Stimulated activated CD4-positive, alpha-beta T cell treated with anti-CD3 and anti-CD28 coated beads, Interleukin-15, amount 100 ng/mL, for 48 hours (primary cell): ENCODE results near the gene SAMSN1.

ENCODE experiments used
- DNase-seq, 2 donors: peaks; one replicate each; pipeline ENCODE4 v3.0.0-alpha.2; 2020; ENCODE audit warnings: low read depth in 2 of 2

Gene SAMSN1

DNA sequence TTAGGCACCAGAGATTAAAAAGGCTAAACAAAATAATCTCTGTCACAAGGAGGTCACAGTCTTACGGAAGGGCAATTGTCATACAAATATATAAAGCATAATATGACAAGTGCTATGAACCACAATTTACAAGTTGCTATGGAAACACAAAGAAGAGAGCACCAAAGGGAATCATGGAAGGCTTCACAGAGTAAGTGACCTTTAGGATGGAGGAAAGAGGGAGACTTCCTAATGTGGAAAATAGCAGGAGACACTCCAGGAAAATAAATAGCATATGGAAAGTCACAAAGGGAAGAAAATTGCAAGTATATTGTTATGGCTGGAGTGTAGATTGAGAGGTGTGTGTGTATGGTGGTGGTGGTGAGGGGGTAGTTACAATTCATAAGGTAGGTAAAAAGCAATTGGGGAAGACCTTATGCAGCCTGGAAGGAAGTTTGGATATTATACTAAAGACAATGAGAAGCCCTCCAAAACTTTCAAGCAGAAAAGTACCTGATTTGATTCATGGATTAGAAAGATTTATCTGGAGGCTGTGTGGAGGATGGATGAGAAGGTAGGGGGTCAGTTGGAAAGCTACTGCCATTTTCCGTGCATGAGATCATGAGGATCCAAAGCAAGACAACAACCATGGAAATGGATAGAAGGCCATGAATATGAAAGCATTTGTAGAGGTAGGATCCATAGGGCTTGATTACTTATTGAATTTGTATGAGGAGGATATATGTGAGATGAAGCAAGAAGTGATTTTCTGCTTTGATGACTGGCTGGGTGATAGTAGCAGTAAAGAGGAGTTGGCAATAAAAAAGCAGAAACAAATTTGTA, 61.7 kb downstream of the SAMSN1 start:
- no peak for DNase-seq

GRCh38 chr21:14483296-14483695, 62.8 kb downstream of the SAMSN1 start:
- DNase-seq = no peak

GRCh38 chr21:14482165-14482564, 64.0 kb downstream of the SAMSN1 start:
- no peak for DNase-seq

DNA sequence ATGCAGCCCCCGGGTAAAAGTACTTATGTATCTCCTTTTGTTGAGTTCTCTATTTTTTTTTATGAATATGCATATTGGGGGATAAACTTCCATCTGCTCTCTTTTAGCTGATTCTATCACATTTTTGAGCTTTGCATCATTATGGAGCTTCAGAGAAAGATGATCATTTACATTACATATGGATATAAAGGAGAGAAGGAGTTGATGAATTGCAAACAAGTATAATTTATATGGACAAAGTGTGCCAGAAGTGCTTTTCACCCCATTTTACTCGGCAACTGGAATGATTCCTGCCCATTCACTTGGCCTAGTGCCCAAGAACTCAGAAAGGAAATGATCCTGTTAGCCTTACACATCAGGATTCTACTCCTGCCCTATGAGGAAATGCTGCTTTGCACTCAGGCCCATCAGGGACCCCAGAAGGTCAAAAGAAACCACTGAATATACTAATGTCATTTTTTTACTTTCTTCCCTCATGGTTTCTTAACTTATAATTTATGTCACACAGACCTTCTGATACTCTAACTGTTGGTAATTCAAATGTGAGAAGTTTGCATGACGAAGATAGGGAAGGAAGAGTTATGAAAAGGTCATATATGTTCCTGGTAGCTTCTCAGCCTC, 65.6 kb downstream of the SAMSN1 start:
- no peak for DNase-seq

DNA sequence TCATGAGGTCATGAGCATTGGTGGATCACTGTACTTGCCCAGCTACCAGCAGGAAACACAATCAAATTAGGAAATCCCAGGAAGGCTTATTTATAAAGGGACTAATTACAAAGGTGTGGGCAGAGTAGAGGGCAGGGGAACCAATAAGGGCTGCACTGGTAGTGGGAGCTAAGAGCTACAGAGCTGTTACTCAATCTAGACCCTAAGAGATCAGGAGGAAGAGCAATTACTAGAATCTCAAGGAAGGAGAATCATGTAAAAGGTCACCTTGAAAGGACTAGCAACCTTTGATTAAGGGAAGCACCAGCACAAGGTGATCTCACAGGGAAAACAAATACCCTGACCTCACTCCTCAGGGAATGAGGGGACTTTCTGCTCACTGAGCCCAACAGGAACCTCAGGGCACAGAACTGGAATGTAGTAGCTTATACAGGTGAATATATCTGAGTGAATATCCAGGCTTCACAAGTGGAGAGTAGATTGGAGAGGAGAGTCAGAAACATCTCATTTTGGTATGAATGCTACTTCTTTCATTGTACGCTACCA, 66.8 kb downstream of the SAMSN1 start:
- no peak for DNase-seq

DNA sequence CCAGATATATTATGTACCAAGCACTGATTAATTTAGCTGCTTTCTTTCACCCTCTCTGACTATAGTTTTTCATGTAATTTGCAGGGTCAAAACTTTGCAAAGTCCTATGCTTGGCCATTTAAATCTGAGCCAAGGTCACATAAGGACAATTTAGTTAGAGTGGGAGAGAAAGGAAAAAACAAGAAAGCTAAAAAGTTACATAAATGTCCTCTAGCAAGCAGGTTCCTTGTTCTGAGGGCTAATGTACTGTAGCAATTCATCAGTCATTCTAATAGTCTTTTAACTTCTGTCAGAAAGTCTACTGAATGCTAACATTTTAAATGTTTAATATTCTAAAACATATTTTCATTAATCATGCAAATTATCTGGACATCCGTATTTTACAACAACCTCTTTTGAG, 68.3 kb downstream of the SAMSN1 start:
- no peak for DNase-seq

DNA sequence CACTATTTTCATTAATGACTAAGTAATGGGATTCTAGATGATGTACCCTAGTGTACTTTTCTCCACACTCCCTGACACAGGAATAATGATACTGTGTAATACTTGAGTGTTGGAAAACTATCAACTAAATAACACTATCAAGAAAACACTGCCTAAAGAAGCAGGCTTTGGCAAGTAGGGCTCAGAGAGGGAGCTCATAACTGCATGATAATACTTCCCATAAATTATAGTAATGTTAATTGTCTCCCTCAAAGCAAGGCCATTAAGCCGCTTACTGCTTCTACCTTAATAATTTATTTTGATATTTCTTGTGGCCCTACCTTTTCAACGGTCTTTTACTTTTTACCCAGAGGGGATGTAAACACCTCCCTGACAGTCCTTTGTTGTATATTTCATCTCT, 69.0 kb downstream of the SAMSN1 start:
- DNase-seq = no peak

- no peak for DNase-seq
Observed at GRCh38 chr21:14474995-14475394, 71.1 kb downstream of the SAMSN1 start.

GRCh38 chr21:14469641-14470040, 76.5 kb downstream of the SAMSN1 start:
- no peak for DNase-seq

DNA sequence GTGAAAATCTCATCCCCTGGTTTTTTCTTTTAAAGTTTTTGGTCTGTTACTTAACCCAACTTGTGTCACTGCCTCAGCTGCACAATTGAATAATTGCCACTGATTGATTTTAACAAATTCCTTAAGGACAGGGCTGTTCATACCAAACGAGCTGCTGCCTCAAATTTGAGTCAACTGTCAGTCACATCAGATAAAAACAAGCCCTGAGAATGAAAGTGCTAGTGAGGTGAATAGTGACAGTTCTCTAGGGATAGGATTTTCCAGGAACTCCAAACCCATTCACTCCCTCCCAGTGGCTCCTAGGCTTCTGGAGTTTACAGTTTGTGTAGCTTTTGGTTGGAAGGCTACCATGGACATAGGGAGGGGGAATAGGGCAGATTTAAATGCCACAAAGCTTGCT, 79.4 kb downstream of the SAMSN1 start:
- DNase-seq = no peak

DNA sequence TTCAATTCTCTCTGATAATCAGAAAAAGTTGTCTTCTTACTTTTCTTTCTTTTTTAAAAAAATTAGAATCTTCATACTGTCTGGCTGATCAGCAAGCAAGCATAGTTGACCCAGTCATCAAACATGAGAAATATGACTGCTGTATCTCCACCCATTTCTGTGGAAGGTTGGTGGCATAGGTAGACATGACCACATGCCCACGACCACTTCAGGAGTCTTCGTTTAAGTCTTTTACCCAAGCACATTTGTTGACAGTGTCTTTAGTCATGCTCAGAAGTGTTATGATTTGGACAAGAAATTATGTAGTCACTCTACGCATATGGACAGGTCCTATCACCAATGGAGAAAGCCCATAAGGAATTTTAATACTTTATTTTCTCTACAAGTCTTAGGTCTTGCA, 88.4 kb downstream of the SAMSN1 start:
- DNase-seq = no peak

DNA sequence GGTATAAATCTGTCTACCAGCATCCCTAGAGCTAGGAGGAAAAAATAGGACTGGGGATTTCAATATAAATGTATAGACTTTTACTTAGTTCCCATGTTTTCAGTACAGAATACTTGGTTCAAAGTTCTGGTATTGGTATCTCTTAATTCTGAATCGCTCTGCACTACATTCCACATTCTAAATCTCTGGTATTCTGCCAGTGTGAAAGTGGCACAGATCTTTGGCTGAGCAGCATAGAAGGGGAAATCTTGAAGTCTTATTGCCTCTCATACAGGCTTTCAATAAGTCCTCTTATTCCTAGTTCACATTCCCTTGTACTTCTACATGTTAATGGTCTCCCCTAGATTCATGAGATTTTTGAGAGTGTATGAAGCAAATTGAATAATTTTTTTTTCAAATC, 89.2 kb downstream of the SAMSN1 start:
- no peak for DNase-seq

DNA sequence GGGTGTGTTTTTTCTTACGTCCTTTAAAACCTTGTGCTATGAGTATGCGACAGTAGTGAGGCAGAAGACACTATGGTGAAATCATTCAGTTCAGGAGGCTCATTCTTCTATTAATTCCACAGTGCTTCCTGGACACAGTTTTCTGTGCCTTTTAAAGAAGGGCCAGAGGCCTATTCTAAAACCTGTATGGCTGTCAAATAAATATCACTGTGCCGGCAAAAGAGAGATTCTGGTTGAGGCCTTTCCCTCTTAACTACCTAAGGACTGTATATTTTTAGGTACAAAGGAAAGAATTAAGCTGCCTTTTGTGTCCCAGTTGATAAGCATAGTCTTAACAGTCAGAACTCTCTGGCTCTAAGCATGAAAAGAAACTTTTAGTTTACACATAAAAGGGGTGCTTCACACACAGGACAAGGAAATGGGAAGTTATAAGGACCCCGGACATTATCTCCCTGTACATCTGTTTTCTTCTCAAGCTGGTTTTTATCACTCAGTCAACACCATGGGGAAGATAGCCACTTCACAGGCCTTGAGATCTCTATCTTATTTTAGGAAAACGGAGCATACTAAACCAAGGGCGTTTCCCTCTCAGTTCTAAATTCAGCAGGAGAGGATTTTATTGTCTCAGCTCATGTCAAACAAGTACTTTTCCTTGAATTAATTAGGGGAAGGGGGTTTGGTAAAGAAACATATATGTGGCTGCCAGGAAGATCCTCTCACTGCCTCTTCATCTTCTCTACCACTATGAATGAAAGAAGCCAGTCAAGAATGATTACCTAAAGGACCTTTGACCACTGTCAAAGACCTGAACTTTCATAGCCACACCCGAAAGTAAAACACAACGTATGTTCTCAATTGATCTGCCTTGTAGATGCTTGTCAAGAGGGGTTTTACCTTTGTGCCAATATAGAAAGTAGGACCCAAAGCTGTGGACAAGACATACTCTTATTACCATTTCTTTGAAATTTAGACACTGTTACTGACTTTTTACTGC, 91.8 kb downstream of the SAMSN1 start:
- DNase-seq = no peak

DNA sequence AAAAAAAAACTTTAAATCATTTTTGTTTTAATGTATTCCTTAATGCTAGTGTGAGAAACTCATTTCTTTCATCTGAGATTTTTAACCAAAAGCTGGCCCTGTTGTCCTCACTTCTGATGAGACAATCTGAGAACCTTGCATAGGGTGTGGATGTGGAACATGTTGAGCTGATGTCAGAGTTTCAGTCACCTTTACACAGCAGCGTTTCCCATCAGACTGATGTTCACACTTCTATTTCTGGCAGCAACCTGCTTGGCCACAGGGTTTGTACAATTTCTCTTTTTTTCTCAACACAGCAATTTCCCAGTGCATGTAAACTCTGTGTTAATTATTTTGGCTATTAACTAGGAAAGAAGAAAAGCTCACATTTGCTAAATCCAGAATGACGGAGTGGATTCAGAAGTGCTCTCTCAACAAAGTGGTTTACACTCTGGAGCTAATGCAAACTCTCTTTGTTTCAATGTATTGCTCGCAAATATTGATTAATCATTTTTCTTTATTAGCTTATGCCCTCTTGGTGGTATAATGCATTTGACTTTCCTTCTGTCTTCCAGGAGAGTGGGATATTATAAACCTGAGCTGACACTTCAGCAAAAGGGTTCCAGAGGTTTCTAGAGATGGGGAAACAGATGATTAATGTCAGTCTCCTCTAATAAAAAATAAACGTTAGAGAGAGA, 92.6 kb downstream of the SAMSN1 start:
- DNase-seq = peak in 1 of 2 donors; percentile 14

- DNase-seq = no peak
Observed at GRCh38 chr21:14452727-14453241, 93.3 kb downstream of the SAMSN1 start.

DNA sequence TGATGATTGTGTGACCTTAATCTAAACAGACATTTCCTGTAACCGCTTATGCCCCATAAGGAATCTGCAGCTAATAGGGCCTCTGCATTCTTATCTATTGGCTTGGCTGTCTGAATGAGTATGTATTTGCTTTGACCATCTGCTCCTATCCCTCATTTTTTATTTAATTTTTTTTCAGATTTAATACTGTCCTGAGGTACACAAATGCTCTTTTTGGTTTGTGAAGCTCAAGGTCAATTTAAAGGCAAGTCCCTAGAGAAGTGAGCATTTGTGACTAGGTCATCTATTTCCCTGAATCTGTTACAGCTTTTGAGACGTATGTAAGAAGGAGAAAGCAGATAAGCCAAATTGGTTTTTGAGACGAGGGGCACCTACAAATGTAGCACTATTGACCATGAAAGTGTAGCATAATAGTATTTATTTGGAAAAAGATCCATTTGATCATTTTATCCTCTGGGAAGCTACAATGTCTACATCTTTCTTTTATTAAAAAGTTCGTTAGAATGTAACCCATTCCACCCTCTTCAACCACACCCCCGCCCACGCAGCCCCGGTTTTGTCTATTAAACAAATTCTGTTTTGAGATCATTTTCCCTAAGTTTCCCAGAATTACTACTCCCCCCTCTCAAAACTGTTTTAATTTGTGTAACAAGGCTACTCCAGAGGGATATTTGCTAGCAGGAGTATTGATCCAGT, 93.9 kb downstream of the SAMSN1 start:
- DNase-seq = no peak

- no peak for DNase-seq
Observed at GRCh38 chr21:14451546-14451945, 94.6 kb downstream of the SAMSN1 start.

DNA sequence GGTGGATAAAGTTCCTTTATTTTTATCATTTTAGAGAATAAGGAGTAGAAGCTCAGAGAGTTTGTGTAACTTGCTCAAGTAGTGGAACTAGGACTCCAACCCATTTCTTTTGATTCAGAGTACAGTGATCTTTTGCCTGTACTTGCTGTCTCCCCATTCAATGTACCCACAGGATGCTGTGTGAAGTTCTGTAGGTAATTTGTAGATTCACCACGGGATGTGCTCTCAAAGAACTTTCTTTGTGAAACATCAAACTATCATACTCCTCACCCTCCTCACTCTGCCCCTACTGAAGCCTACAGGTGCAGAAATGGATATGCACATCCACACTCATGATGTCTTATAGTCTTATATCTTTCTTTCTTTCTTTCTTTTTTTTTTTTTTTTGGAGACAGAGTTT, 97.3 kb downstream of the SAMSN1 start:
- DNase-seq = no peak

GRCh38 chr21:14438211-14438610, 107.9 kb downstream of the SAMSN1 start:
- DNase-seq = no peak

- no peak for DNase-seq
Observed at GRCh38 chr21:14435423-14435822, 110.7 kb downstream of the SAMSN1 start.
